GM18498 (cell line): Measurements from ENCODE around the gene OSBPL6.
"Not testable (repeated sequence)": the region's sequence is repeated elsewhere in the genome, so short reads cannot be mapped to it uniquely, and the experiment has no call there.

ENCODE experiments used
- ATAC-seq: cut with Tn5 transposase; IDR thresholded peaks from one replicate; pipeline ENCODE4 v1.9.1; 2021; ENCODE audit warnings: mild to moderate bottlenecking, moderate library complexity; ENCODE audit not compliant: unreplicated experiment

OSBPL6 gene

GRCh38 chr2:178392215-178392614, 197.9 kb downstream of the OSBPL6 start:
- no peak for ATAC-seq

- ATAC-seq: no peak
These were observed 200.5 kb downstream of the OSBPL6 start for GRCh38 chr2:178394859-178395258.

GRCh38 chr2:178395295-178395694, 201.0 kb downstream of the OSBPL6 start:
- no peak for ATAC-seq

GRCh38 chr2:178395941-178396570, 201.7 kb downstream of the OSBPL6 start:
- no peak for ATAC-seq

GRCh38 chr2:178397002-178397605, 202.8 kb downstream of the OSBPL6 start:
- peak; percentile 92 for ATAC-seq

- ATAC-seq: no peak
These were observed 207.7 kb downstream of the OSBPL6 start for GRCh38 chr2:178401994-178402437.

GRCh38 chr2:178403671-178404306, 209.5 kb downstream of the OSBPL6 start:
- ATAC-seq: peak; percentile 37

GRCh38 chr2:178404368-178404767, 210.1 kb downstream of the OSBPL6 start:
- ATAC-seq: peak; percentile 99

GRCh38 chr2:178409261-178409660, 214.9 kb downstream of the OSBPL6 start:
- ATAC-seq: no peak

GRCh38 chr2:178412047-178412446, 217.7 kb downstream of the OSBPL6 start:
- no peak for ATAC-seq

GRCh38 chr2:178412453-178412852, 218.1 kb downstream of the OSBPL6 start:
- ATAC-seq: not testable (repeated sequence)

GRCh38 chr2:178413472-178414265, 219.4 kb downstream of the OSBPL6 start:
- peak; percentile 88 for ATAC-seq

GRCh38 chr2:178414266-178415247, 220.2 kb downstream of the OSBPL6 start:
- peak; percentile 79 for ATAC-seq

- no peak for ATAC-seq
These were observed 221.7 kb downstream of the OSBPL6 start for GRCh38 chr2:178415979-178416378.

GRCh38 chr2:178417916-178418315, 223.6 kb downstream of the OSBPL6 start:
- no peak for ATAC-seq

- no peak for ATAC-seq
These were observed 224.1 kb downstream of the OSBPL6 start for GRCh38 chr2:178418426-178418825.

GRCh38 chr2:178419123-178419522, 224.8 kb downstream of the OSBPL6 start:
- ATAC-seq: no peak

GRCh38 chr2:178420463-178420999, 226.2 kb downstream of the OSBPL6 start:
- ATAC-seq: no peak

GRCh38 chr2:178422097-178422496, 227.8 kb downstream of the OSBPL6 start:
- no peak for ATAC-seq

GRCh38 chr2:178423746-178424145, 229.4 kb downstream of the OSBPL6 start:
- not testable (repeated sequence) for ATAC-seq
